Endothelial cell of umbilical vein (primary cell): ENCODE data around the gene CD55.

Experiments used
- CTCF ChIP-seq, 2 donors: IDR thresholded peaks; 1 replicate in 1 of 2; 2 replicates in 1 of 2; pipeline ENCODE4 v1.5.1; 2011; ENCODE audit warnings: low read length in 2 of 2, mild to moderate bottlenecking in 2 of 2, moderate library complexity in 2 of 2, control low read depth in 1 of 2, inconsistent platforms in 1 of 2, low read depth in 1 of 2; ENCODE audit not compliant: insufficient read depth in 1 of 2; ENCODE audit errors: extremely low read depth in 1 of 2
- GATA2 ChIP-seq: IDR thresholded peaks from 2 replicates; pipeline ENCODE4 v1.7.0; 2011; ENCODE audit warnings: low read depth, mild to moderate bottlenecking, moderate library complexity, mixed read lengths, low read length; ENCODE audit not compliant: insufficient read length, insufficient read depth
- POLR2AphosphoS5 ChIP-seq: IDR thresholded peaks from 2 replicates; pipeline ENCODE4 v1.6.1; 2012; ENCODE audit warnings: low read depth, mild to moderate bottlenecking, control low read depth, low read length, moderate library complexity; ENCODE audit not compliant: insufficient read depth

GRCh38 chr1:207361889-207362288, 40.4 kb downstream of the CD55 start:
- TF ChIP-seq GATA2 (no peak), CTCF (IDR thresholded peaks at IDR 0.05; ENCODE audit: extremely low read depth in 1 of 2, insufficient read depth in 1 of 2, low read depth in 1 of 2, low read length in 2 of 2) (no peak), POLR2AphosphoS5 (no peak)
